Nephron (organoid): ENCODE results near the gene ALOXE3.

Source experiments
- H3K27ac Mint-ChIP-seq, 3 experiments: 2 replicates each; pipeline ENCODE4 v1.8.0; 2020; ENCODE audit warnings: mixed read lengths in 3 of 3, mild to moderate bottlenecking in 2 of 3, moderate library complexity in 1 of 3
- H3K27me3 Mint-ChIP-seq: 2 replicates; pipeline ENCODE4 v1.8.0; 2021; ENCODE audit warnings: low read depth, mild to moderate bottlenecking, moderate library complexity, mixed read lengths
- H3K36me3 Mint-ChIP-seq: 2 replicates; pipeline ENCODE4 v1.8.0; 2020; ENCODE audit warnings: low read depth, mixed read lengths
- H3K4me1 Mint-ChIP-seq: 2 replicates; pipeline ENCODE4 v1.8.0; 2020; ENCODE audit warnings: mixed read lengths
- H3K4me3 Mint-ChIP-seq, 3 experiments: 2 replicates each; pipeline ENCODE4 v1.8.0; 2020; ENCODE audit warnings: mild to moderate bottlenecking in 3 of 3, mixed read lengths in 3 of 3, moderate library complexity in 2 of 3
- H3K9me3 Mint-ChIP-seq: 2 replicates; pipeline ENCODE4 v1.8.0; 2020; ENCODE audit warnings: mixed read lengths
- TF ChIP-seq, protein P1 (sequence below), 3 experiments: fragments of 200-600 bp; sonication (generic); IDR thresholded peaks; one replicate each; pipeline ENCODE4 v1.5.0; 2021; ENCODE audit warnings: antibody characterized with exemption in 3 of 3; ENCODE audit not compliant: unreplicated experiment in 3 of 3

The ALOXE3 gene

DNA sequence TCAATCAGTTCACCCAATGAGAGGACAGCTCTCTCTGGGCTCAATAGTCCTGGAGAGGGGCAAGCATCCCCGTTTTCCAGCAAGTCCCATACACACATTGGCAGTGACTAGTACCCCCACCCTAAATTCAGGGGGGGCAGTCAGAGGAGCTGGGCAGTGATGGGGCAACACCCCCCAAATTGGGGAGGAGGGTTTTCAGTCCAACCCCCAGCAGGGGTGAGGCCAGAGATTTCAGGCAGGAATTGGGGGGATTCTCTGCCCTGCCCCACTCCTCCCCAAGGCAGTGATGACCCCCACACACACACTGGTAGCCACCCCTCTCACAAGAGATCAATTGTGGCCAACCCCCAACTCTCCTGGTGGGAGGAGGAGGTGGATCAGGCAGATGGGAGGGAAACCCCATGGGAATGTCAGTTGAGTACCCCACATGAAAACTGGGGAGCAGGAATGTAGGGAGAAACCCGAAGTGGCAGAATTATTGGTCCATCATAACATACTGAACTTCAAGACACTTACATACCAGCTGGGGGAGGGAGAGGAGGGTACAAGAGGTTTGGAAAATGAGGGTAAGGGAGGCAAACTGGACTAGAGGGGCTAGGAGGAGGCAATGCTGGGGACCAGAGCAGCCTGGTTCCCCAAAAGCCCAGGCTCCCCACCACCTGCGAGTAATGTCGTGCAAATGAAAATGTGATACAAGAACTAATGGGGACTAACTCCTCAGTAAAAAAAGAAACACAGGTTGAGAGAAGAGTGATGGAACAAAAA, 41.3 kb upstream of the ALOXE3 start:
- Mint-ChIP-seq H3K27me3 (no peaks in the 10 kb centered on the region), H3K36me3 (peaks cover 21% of the 10 kb centered on the region), H3K4me1 (peaks cover 42% of the 10 kb centered on the region), H3K4me3 (peak overlapping the region; percentile 82 to 87 (median 85)), H3K27ac (peak overlapping the region; percentile 71 to 87 (median 84)), H3K9me3 (no peaks in the 10 kb centered on the region)
- TF ChIP-seq, protein P1, sequence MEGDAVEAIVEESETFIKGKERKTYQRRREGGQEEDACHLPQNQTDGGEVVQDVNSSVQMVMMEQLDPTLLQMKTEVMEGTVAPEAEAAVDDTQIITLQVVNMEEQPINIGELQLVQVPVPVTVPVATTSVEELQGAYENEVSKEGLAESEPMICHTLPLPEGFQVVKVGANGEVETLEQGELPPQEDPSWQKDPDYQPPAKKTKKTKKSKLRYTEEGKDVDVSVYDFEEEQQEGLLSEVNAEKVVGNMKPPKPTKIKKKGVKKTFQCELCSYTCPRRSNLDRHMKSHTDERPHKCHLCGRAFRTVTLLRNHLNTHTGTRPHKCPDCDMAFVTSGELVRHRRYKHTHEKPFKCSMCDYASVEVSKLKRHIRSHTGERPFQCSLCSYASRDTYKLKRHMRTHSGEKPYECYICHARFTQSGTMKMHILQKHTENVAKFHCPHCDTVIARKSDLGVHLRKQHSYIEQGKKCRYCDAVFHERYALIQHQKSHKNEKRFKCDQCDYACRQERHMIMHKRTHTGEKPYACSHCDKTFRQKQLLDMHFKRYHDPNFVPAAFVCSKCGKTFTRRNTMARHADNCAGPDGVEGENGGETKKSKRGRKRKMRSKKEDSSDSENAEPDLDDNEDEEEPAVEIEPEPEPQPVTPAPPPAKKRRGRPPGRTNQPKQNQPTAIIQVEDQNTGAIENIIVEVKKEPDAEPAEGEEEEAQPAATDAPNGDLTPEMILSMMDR (IDR thresholded peaks at IDR 0.05; ENCODE audit: unreplicated experiment in 3 of 3), result no peak

GRCh38 chr17:8159032-8159400, 40.7 kb upstream of the ALOXE3 start:
- no peaks in the 10 kb centered on the region for H3K9me3 Mint-ChIP-seq
- TF ChIP-seq, protein P1 (IDR thresholded peaks at IDR 0.05; ENCODE audit: unreplicated experiment in 3 of 3), result no peak
- H3K4me3 Mint-ChIP-seq, result peak overlapping the region; percentile 67 to 81 (median 80)
- H3K36me3 Mint-ChIP-seq, result peaks cover 21% of the 10 kb centered on the region
- H3K4me1 Mint-ChIP-seq, result peaks cover 36% of the 10 kb centered on the region
- peak overlapping the region; percentile 66 to 87 (median 87) for H3K27ac Mint-ChIP-seq
- no peaks in the 10 kb centered on the region for H3K27me3 Mint-ChIP-seq

DNA sequence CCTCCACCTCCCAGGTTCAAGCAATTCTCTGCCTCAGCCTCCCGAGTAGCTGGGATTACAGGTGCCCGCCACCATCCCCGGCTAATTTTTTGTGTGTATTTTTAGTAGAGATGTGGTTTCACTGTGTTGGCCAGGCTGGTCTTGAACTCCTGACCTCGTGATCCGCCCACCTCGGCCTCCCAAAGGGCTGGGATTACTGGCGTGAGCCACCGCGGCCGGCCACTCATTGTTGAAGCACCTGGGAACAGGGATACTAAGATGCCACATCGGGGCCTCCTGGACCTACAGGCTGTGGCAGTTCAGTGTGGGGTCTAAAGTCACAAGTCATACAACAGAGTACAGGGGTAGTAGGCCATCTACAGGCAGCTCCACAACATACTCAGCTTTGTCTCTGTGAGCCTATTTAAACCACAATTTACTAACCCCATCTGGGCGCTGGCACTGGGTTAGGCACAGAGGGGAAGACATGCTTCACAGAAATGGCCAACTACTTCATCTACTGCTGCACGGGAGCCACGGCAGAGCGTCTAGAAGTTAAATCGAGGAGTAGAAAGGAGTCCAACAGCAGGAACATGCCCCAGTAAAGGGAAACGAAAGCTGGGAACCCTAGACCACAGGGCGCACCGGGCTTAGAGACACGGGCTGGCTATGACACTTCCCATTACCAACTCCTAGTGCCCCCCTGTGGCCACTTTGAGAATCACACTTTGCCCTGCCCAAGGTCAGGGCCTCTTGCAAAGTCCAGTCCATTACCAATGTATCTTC, 40.1 kb upstream of the ALOXE3 start:
- Mint-ChIP-seq H3K27ac (peak overlapping the region; percentile 66 to 87 (median 87)), H3K4me1 (peaks cover 31% of the 10 kb centered on the region), H3K36me3 (peaks cover 21% of the 10 kb centered on the region), H3K27me3 (no peaks in the 10 kb centered on the region), H3K9me3 (no peaks in the 10 kb centered on the region), H3K4me3 (peak overlapping the region; percentile 67 to 81 (median 80))
- TF ChIP-seq, protein P1 (IDR thresholded peaks at IDR 0.05; ENCODE audit: unreplicated experiment in 3 of 3), result peak; percentile 87 to 93 (median 90)

GRCh38 chr17:8156246-8156992, 38.1 kb upstream of the ALOXE3 start:
- Mint-ChIP-seq H3K4me1 (peaks cover 27% of the 10 kb centered on the region), H3K4me3 (no peak overlapping the region), H3K36me3 (peaks cover 21% of the 10 kb centered on the region), H3K9me3 (no peaks in the 10 kb centered on the region), H3K27me3 (no peaks in the 10 kb centered on the region), H3K27ac (no peak overlapping the region)
- TF ChIP-seq, protein P1 (IDR thresholded peaks at IDR 0.05; ENCODE audit: unreplicated experiment in 3 of 3), result no peak

DNA sequence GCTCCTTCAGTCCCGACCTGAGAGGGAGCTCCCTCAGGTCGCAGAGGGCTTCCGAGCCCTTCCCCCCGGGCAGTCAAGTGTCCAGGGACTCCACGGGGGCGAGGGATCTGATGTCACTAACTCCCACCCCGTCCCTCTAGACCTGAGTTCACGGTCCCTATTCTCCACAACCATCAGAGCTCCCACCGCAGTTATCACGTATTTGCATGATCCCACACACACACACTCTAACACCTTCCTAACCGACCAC, 37.6 kb upstream of the ALOXE3 start:
- TF ChIP-seq, protein P1 (IDR thresholded peaks at IDR 0.05; ENCODE audit: unreplicated experiment in 3 of 3), result no peak
- Mint-ChIP-seq H3K4me3 (no peak overlapping the region), H3K4me1 (peaks cover 24% of the 10 kb centered on the region), H3K27me3 (no peaks in the 10 kb centered on the region), H3K9me3 (no peaks in the 10 kb centered on the region), H3K27ac (no peak overlapping the region), H3K36me3 (peaks cover 18% of the 10 kb centered on the region)
